ENCODE measurements around the gene NHEJ1.

NHEJ1 gene

DNA sequence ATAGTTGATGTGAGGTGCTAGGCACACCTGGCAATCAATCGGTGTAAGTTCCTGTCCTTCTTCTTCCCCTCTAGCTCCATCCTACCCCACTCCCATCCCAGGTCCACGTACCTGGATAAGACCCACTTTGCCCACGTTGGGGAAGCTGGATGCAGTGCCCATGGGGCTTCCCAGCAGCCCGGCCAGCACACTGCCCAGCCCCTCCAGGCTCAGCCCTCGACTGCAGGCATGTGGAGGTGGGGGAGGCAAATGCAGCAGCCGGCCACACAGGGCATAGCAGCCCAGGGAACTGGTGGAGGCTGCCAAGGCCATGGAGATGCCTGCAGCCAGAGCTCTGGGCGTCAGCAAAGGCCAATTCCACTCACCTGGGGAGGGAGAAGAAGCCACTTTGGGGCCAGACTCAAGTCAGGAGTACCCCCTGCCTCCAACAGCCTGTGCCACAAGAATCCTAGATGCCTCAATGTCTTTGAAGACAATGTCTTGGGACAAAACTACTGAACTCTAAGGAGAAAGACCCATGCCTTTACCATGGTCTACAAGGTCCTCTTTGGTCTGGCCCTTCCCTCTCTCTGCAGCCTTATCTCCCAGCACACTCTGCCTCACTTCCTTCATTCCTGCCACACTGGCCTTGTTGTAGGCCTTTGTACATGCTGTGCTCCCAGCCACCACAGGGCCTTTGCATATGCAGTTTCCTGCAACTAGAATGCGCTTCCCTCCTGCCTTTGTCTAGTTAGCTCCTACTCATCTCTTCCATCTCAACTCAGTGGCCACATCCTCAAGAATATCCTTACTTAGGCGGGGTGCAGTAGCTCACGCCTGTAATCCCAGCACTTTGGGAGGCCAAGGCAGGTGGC lies 4.7 kb upstream of the NHEJ1 start:
- no peak for DNase-seq

DNA sequence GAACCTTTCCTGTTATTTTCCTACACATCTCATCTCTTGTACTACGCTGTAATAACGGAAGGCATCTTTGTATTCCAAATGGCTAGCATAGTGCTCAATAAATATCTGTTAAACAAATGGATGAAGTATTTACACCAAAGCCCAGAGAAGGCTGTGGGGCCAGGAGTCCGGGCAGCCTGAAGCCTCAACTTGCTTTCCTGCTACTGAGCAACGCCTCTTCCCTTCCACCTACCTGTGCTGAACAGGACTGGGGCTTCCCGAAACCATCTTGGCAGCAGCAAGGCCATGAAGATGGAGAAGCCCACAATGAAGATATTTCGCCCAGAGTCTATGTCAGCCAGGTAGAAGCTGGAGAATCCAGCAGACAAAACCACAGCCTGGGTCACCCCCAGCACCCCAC lies 2.5 kb upstream of the NHEJ1 start:
- no peak for DNase-seq

DNA sequence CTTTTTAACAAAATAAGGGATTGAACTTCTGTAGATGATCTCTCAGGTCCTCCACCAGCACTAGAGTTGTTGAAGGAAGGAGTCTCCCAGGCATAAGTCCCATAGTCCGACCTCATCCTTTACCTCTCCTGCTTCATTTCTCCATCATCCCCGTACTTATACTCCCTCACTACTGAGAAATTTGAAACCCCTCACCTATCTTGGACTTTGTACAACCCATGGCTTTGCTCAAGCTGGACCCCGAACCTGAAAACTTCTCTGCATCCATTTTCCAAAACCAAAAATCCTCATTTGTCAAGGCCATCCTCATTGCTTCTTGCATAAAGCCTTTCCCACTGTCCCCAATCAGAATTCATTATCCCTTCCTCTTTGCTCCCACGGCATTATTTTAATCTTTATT lies 482 bp upstream of the NHEJ1 start:
- no peak for DNase-seq

DNA sequence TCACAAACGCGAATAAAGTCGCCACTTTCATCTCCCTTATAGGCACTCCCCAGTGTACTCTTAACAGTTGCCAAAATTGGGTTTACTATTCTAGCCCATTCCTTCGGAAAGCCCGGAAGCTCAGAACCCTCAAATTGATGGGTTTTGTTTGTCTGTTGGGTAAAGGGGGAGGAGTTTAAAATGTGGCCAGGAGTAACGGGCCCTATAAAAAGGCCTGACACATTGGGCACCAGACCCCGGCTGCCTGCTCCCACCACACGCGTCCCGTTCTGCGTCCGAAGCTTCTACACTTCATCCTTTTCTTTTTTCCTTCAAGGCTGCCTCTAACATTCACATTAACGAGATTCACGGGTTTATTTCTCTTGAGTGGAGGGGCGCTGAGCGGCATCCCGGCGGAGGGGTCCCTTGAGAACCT lies 837 bp downstream of the NHEJ1 start:
- DNase-seq = no peak

DNA sequence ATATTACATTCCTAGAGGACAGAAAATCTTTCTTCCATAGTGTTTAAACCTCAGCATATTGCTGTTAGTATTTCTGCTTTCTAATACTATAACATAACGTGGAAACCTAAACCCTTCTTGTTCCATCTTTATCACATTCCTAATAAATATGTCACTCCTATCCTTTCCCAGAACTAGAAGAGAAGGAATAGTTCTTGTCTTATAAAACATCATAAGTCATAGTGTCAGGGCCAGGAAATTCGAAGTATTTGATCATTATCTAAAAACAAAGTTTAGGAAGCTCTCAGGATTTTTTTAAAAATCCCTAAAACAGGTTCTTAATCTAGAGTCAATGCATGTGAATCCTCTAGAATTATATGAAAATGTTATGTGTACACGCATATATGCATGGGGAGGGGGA lies 2.0 kb downstream of the NHEJ1 start:
- no peak for DNase-seq

DNA sequence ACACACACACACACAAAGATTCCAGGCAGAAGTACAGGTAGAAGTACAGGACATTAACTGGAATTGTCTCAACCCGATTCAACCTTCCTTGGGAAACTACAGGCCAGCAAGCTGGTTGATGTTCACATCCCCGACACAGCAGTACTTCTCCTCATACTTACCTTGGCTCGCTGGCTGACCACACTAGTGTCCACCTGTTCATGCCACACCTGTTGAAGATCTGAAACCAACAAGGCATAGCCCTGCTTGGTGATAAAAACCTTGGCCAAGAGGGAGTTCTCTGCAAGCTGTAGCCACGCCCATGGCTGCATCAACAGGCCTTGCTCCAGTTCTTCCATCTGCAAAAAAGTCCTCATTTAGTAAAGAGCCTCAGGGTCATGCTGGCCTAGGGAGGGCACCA lies 2.6 kb downstream of the NHEJ1 start:
- no peak for DNase-seq

DNA sequence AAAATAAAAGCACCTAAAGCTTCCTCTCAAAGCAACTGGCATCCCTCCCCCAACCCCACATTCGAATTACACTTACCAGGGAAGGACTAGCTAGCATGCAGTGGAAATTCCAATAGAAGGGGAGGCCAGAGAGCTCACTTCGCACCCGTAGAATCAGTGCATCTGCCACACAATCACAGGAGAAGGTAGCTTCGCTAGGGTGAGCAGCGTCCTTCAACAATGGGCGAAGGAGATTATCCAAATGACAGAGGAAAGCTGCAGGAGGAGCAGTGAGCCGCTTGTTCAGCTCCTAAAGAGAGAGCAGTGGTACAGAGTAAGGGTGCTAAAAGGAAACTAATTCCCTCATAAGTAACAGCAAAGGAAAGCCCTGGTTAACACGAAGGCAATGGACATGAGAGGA lies 3.2 kb downstream of the NHEJ1 start:
- DNase-seq = no peak

DNA sequence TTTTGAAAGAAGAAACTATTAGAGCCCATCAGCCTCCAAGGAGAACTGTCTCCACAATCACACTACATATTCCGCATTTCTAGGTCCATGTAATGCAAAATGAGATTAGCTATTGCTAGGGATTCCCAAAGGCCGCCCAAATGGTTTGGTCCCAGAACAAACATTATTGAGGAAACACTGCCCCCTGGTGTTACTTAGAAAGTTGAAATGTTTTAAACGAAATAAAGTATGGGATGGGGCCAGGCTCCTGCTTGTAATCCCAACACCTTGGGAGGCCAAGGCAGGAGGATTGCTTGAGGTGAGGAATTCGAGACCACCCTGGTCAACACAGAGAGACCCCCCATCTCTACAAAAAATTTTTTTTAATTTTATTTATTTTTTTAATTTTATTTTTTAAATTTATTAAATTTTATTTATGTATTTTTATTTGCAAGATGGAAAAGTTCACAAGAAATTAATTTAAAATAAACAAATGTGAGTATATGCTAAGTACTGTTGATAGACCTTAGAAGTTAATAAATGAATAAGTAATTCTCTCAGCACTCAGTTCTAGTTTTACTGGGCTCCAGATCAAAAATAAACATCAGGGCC lies 5.5 kb downstream of the NHEJ1 start:
- DNase-seq = no peak

DNA sequence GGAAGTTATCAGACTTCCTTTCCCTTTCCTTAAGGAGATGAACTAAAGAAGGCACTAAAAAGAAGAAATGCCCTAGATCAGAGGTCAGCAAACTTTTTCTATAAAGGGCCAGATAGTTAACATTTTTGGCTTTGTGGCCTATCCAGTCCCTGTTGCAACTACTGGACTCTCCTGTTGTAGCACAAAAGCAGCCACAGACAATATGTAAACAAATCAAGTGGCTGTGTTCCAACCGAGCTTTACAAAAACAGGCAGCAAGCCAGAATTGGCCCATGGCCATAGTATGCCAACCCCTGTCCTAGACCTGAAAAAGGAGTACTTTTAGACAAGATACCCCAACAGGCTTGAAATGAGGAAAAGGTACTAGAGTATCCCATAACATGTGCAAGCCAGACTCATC lies 10.9 kb downstream of the NHEJ1 start:
- DNase-seq = no peak

DNA sequence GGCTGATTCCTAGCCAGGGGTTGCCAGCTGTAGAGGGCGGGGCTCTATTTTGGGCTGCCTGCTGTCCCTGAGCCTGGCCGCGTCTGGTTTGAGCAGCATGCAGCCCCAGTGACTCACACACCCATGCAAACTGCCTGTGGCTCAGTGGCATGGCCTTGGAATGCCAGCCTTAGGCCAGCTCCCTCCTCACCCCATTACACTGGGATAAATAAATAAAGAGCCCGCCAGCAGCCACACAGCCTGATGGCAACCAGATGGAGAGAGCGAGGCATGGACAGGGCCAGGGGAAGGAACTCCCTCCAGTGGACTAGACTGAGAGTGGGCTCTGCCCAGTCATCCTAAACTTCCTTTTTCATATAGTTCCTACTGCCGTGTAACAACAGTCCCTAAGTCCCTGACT lies 18.3 kb downstream of the NHEJ1 start:
- no peak for DNase-seq

DNA sequence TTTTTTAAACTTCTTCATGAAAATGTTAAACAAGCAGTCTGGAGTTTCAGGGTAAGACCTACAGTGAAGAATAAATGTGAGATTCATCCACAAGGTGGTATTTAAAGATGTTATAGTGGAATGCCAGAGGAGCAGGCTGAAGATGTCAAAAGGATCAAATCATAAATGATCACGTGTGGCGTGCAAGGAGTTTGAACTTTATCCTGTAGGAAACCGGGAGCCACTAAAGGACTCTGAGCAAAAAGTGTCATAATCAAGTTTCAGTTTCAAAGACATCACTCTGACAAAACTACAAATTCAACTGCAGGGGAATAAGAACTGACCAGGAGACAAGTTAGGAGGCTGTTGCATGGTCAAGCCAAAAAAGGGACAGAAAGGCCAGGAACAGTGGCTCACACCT lies 19.9 kb downstream of the NHEJ1 start:
- DNase-seq = no peak

DNA sequence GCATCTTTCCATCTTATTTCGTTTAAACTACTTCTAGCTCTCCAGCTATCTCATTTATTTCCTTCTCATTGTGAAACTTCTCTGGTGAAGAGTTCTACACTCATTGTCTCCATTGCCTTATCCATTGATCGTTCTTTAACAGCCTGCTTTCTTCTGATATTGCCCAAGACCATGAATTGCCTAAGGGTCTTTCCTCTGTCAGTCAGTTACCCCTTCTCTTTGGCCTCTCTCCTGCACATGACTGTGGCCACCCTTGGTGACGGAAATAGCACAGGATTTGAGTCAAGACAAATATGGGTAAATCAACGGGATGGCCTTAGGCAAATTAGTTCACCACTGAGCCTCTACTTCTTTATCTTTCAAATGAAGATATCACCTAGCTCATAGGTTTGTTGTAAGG lies 26.6 kb downstream of the NHEJ1 start:
- no peak for DNase-seq

DNA sequence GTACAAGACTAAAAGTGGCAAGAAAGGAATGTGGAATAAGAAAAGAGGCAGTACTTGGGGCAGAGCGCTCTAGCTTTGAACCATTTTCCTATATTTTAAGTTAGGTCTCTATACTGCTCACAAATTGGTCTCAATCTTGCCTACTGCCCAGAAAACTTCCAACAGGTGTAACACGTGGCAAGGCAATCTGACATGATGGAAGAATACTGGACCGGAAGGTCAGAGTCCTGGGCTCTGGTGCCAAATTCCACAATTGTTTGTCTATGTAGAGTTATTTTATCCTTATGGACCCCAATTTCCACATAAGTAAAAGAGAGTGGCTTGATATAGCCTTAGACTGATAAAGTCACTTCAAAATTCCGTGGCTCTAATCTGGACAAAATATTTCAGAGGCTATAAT lies 28.9 kb downstream of the NHEJ1 start:
- no peak for DNase-seq

DNA sequence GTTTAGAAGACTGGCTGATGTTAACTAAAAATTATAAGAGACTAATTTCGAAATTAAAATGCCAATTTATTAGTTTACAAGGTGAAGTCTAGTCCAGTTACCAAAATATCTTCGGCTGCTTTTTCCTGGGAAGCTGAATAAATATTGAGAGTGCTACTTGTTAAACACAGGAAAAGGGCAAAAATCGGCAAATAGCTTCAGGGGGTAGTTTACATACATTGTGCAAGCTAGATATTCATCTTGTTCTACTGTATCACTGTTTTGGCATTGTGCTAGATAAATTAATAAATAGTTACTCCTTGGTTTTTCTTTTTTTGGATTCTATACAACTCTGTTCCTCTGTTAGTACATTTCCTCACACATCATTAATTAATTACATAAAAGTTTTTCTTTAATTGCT lies 29.3 kb downstream of the NHEJ1 start:
- no peak for DNase-seq

DNA sequence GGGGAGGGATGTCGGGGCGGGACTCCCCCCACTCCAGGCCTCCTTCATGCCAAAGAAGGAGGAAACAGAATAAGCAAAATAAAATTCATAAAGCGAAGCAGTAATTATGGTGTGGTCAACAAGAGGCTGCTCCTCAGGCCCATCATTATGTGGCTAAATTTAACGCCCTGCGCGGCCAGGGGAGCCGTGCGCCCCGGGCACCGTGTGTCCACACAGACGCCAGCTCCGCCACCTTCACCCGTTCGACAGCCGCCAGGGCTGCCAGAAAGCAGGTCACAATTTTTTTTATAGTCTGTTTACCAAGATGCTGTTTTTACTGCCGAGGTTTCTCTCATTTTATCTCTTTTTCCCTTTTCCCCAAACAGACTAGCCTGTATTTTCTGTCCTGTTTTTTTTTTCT lies 31.0 kb downstream of the NHEJ1 start:
- no peak for DNase-seq

DNA sequence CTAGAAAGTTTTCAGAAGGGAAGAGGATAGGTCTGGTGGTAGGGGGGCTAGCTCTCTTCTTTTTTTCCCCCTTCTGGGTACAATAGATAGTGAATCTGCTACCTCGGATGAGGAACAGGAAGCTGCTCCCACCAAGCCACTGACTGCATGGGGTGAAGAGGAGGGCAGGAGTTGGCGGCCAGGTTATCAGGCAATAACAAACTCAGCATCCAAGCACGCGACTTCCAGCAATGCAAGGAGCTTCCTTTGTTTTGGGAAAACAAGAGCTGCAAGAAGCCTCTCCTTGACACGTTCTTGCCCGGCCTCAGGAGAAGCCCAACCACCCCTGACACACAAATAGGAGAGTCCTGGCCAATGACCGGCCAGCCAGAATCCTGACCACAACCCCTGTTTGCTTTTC lies 32.2 kb downstream of the NHEJ1 start:
- no peak for DNase-seq

DNA sequence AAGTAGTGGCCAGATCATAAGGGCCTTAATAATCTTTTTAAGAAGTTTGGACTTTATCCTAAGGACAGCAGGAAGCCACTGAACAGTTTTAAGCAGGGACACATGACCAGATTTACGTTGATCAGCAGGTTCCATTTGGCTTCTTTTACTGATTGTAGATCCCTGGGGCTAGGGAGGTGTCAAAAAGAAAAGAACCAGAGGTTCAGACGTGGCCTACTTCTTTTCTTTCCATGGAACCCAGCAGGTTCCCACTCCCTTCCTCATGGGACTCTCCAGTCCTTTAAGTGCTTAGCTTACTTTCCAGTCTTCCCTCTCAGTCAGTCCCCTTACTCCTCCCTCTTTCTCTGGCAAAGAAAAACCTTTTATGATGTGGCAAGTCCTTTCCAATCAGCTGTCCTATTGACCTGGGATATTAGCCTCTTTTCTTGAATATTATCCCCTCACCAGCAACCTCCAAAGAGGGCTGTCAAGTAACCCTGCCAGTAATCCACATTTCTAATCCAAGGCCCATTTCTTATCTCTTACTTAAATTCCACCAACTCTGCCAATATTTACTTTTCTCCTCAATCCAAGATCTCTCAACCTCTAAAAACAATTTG lies 33.5 kb downstream of the NHEJ1 start:
- DNase-seq = no peak

DNA sequence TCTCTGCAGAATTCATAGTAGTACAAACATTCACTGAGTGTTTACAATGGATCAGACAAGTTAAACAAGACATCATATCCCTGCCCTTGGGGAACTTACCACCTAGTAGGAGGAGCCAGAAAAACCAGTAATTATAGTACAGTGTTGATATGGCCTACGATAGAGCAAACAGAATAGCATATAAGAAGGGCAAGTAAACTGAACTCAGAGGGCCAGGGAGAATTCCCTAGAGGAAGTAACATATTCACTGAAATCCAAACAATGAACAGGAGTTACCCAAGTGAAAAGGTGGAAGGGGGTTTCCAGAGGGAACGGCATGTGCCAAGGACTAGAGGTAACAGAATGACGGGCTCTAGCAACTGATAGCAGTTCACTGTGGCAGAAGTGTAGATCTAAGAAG lies 34.1 kb downstream of the NHEJ1 start:
- no peak for DNase-seq

DNA sequence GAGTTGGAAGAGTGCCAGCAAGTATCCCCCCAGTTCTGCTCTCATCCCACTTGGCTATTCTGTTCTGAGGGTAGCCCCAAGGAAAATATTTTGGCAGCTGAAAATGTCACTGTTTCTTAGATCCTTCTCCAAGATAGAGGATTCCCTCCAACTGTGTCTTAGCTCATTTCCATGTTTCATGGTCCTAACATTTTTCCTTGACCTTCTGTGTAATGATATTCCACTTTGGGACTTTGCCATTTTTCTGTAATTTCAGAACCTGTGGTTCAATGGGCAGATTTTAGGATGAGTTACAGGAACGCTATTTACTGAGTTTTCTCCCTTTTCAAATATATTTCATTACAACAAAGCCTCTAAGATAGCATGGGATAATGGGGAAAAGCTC lies 34.7 kb downstream of the NHEJ1 start:
- no peak for DNase-seq

DNA sequence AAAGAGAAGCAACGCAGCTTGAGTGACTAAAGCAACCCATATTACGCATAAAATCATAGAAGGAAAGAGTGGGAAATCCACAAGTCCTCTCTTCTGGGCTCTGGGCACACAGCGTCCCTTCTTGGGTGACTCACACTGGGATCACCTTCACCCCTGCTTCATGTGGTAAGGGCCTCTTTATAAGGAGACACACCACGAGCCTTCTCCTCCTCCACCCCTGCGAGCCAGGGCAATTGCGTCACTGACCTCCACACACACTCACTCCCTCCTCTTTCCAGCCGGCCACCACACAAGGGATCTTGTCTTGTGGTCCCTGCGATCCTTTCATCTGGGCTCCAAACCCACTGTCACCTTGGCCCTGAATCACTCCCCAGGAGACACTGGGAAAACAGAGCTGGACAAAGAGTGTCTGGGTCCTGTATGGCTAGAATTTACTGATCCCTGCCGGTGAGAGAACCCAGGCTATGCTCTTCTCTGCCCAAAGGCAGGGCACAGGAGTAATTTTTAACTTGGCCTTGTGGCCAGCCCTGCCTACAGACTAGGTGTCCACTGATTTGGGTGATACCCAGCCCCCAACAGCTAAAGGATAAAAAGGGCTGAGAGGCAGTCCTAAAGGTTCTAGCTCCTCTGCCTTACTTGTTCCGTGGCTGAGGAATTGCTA lies 35.3 kb downstream of the NHEJ1 start:
- no peak for DNase-seq

DNA sequence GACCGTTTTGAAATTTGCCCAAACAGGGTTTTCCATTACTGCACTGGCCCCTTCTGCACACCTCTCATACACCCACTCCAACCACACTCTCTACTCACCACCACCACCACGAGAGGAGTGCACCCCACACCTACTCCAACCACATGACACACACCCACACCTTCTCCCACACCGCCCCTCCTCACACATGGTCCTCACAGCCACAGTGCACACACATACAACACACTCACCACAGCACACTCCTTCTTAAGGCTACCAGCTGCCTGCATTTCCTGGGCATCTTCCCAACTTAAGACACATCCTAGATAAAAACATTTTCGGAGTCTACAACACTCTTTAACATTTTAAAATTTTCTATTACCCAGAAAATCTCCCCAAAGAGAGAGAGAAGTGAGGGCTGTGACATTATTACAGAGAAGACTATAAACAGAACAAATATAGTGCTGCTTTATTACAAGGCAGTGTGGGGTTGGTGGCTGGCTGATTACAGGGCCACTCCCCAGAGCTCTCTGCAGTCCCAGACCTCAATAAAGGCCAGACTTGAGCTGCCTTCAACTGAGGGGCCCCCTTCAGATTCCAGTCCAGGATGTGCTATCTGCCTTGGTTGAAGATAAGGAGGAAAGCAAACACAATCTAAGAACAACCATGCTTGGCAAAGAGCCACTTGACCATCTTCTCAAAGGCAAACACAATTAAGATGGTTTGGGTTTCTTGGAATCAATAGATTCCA lies 36.1 kb downstream of the NHEJ1 start:
- no peak for DNase-seq

DNA sequence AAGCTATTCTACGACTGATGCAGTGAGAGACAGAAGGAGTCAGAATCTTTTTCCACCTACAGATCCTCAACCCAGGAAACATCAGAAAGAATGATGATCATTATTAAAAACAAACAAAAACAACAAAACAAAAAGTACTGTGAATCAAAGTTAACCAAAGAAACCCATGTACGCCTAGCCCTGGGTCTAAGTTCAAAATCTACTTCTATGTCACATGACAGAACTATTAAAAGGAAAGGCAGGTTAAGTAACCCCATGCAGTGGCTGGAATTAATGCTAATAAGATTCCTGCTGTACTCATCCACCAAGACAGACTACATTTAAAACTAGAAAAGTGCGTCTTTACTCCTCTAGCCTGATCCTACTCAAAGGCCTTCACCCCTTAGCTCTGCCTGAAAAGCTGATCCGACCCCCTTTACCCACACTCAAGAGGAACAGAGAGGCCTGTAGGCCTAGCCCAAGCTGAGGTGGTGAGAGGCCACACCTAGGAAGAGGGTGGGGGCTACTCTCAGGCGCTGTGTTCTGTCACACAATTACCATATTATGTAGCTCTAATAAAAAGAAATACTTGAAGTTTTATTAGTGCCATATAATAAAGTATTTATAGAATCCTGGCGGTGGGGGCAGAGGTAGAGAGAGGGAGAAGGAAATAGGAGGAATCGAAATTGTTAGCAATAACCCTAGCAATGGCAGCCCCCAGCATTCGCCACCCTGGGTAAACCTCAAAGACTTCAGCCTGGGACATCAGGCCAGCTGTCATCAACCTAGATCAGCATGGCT lies 37.1 kb downstream of the NHEJ1 start:
- no peak for DNase-seq

Data from NCI-H524 treated with DMSO at 0.1 percent for 48 hours (cell line).